Measurements from ENCODE around the gene CHN1. TPM values are rescaled to one million over a fixed set of nuclear protein-coding genes. Genes with fewer than 3 reads are reported as not detected.

The CHN1 gene
- total RNA-seq, 2 donors from 2014 or later, result 2.2 to 2.8 TPM

DNA sequence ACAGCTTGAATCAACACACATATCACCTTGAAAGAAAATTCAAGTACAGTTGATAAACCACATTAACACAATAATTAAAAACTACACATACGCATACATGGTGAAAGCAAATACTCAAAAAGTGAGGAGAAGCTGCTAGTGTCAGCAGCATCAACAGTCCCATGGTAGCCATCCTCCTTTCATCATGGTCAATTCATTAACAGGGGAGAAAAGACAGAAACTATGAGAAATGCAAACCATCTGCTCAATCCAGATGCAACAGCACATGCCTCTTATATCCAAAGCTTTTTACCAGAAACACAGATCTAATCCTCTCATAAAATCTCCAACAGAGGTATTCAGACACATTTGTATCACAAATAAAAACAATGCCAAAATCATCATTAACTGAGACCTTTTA is 159.0 kb downstream of the CHN1 start:
- TF ChIP-seq, protein P1, sequence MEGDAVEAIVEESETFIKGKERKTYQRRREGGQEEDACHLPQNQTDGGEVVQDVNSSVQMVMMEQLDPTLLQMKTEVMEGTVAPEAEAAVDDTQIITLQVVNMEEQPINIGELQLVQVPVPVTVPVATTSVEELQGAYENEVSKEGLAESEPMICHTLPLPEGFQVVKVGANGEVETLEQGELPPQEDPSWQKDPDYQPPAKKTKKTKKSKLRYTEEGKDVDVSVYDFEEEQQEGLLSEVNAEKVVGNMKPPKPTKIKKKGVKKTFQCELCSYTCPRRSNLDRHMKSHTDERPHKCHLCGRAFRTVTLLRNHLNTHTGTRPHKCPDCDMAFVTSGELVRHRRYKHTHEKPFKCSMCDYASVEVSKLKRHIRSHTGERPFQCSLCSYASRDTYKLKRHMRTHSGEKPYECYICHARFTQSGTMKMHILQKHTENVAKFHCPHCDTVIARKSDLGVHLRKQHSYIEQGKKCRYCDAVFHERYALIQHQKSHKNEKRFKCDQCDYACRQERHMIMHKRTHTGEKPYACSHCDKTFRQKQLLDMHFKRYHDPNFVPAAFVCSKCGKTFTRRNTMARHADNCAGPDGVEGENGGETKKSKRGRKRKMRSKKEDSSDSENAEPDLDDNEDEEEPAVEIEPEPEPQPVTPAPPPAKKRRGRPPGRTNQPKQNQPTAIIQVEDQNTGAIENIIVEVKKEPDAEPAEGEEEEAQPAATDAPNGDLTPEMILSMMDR (IDR thresholded peaks at IDR 0.05), result no peak
- no peak overlapping the region for H3K9ac ChIP-seq (ENCODE audit: low read depth in 2 of 2, low read length in 2 of 2)

GRCh38 chr2:174844295-174844708 is 160.9 kb downstream of the CHN1 start:
- Histone ChIP-seq H3K27ac (no peak overlapping the region), H3K27me3 (no peaks in the 10 kb centered on the region), H3K9ac (ENCODE audit: low read depth in 2 of 2, low read length in 2 of 2) (no peak overlapping the region), H3K4me3 (no peak overlapping the region), H3K9me3 (no peaks in the 10 kb centered on the region), H3K4me1 (no peaks in the 10 kb centered on the region), H3K36me3 (no peaks in the 10 kb centered on the region)
- DNase-seq, result no peak
- TF ChIP-seq, protein P1 (IDR thresholded peaks at IDR 0.05), result no peak
- intact Hi-C loops (cut with DNase I), result no loop called here

More for the DNA sequence above, 159.0 kb downstream of the CHN1 start:
- Histone ChIP-seq H3K9me3 (no peaks in the 10 kb centered on the region), H3K36me3 (no peaks in the 10 kb centered on the region), H3K4me1 (no peaks in the 10 kb centered on the region), H3K27ac (no peak overlapping the region), H3K4me3 (no peak overlapping the region), H3K27me3 (no peaks in the 10 kb centered on the region)
- intact Hi-C loops (cut with DNase I), result no loop called here
- DNase-seq, result no peak

- intact Hi-C loops (cut with DNase I), result no loop called here
- TF ChIP-seq, protein P1 (IDR thresholded peaks at IDR 0.05), result no peak
- no peak for DNase-seq
Observed at GRCh38 chr2:174842496-174842895, 162.7 kb downstream of the CHN1 start.

GRCh38 chr2:174841936-174842335 is 163.2 kb downstream of the CHN1 start:
- Histone ChIP-seq H3K27me3 (no peaks in the 10 kb centered on the region), H3K36me3 (no peaks in the 10 kb centered on the region), H3K4me1 (no peaks in the 10 kb centered on the region), H3K4me3 (no peak overlapping the region), H3K27ac (no peak overlapping the region), H3K9ac (ENCODE audit: low read depth in 2 of 2, low read length in 2 of 2) (no peak overlapping the region), H3K9me3 (no peaks in the 10 kb centered on the region)
- TF ChIP-seq, protein P1 (IDR thresholded peaks at IDR 0.05), result no peak
- DNase-seq, result no peak
- intact Hi-C loops (cut with DNase I), result no loop called here

More at GRCh38 chr2:174842496-174842895, 162.7 kb downstream of the CHN1 start:
- H3K4me1 ChIP-seq, result no peaks in the 10 kb centered on the region
- no peak overlapping the region for H3K4me3 ChIP-seq
- no peaks in the 10 kb centered on the region for H3K36me3 ChIP-seq
- H3K9ac ChIP-seq (ENCODE audit: low read depth in 2 of 2, low read length in 2 of 2), result no peak overlapping the region
- no peaks in the 10 kb centered on the region for H3K9me3 ChIP-seq
- H3K27me3 ChIP-seq, result no peaks in the 10 kb centered on the region
- H3K27ac ChIP-seq, result no peak overlapping the region

DNA sequence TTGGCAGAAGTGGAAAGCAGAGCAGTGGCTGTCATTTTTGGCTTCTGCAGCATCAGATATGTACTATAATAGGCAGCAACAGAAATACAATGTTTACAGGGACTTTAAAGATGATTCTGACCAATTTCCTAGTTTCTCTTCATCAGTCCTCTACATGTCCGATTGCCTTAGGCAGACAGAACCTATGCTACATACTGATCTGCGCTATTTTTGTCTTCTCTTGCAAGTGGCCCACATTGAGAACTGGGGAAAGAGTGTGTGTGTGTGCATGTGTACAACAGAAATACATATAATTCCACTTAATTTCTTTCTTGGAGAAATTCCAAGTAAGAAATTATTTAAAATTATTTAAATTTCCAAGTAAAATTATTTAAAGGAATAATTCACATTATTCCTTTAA is 163.8 kb downstream of the CHN1 start:
- no peak for DNase-seq
- Histone ChIP-seq H3K27ac (no peak overlapping the region), H3K4me3 (no peak overlapping the region), H3K4me1 (no peaks in the 10 kb centered on the region), H3K27me3 (no peaks in the 10 kb centered on the region), H3K36me3 (no peaks in the 10 kb centered on the region), H3K9ac (ENCODE audit: low read depth in 2 of 2, low read length in 2 of 2) (no peak overlapping the region), H3K9me3 (no peaks in the 10 kb centered on the region)
- TF ChIP-seq, protein P1 (IDR thresholded peaks at IDR 0.05), result no peak
- intact Hi-C loops (cut with DNase I), result no loop called here

All from colonic mucosa (tissue), 4 donors.